K562 (cell line): ENCODE measurements around the gene RFX3. TPM values are rescaled to one million over a fixed set of nuclear protein-coding genes. Genes with fewer than 3 reads are reported as not detected.

Experiments
- ARID3B ChIP-seq: fragments of 250-450 bp; sonication (Bioruptor Pico); IDR thresholded peaks from 2 replicates; pipeline ENCODE4 v1.4.0; 2020; ENCODE audit warnings: borderline replicate concordance
- ARID4B ChIP-seq: sonication (generic); formaldehyde crosslinking; IDR thresholded peaks from 2 replicates; pipeline ENCODE4 v1.8.0; 2022; ENCODE audit warnings: mild to moderate bottlenecking, missing genetic modification reagents
- BRCA1 ChIP-seq, 2 experiments: fragments of 450-650 bp in 1 of 2; sonication (generic) in 1 of 2; formaldehyde crosslinking in 1 of 2; IDR thresholded peaks; 2 replicates each; pipeline versions ENCODE4 v1.5.0 to v1.6.1; 2017 to 2020; ENCODE audit warnings: mild to moderate bottlenecking in 1 of 2, missing genetic modification reagents in 1 of 2
- CC2D1A ChIP-seq: fragments of 450-650 bp; IDR thresholded peaks from 2 replicates; pipeline ENCODE4 v1.6.1; 2017; ENCODE audit warnings: mild to moderate bottlenecking
- CREB1 ChIP-seq, 2 experiments: sonication (generic) in 1 of 2; formaldehyde crosslinking in 1 of 2; IDR thresholded peaks; 2 replicates each; pipeline versions ENCODE4 v1.6.1 to v1.8.0; 2012 to 2022; ENCODE audit warnings: inconsistent platforms in 1 of 2, mild to moderate bottlenecking in 1 of 2, missing genetic modification reagents in 1 of 2, moderate library complexity in 1 of 2
- DMBX1 ChIP-seq: fragments of 250-450 bp; sonication (Bioruptor Pico); IDR thresholded peaks from 2 replicates; pipeline ENCODE4 v1.8.0; 2022; ENCODE audit warnings: inconsistent platforms, mild to moderate bottlenecking, moderate library complexity, borderline replicate concordance
- GABPA ChIP-seq: fragments of 200-800 bp; sonication (Bioruptor generic); conservative IDR thresholded peaks from 2 replicates; pipeline ENCODE4 v1.6.1; 2016; ENCODE audit warnings: low read depth, missing genetic modification characterization, missing compliant biosample characterization
- HNRNPLL ChIP-seq: fragments of 200-400 bp; formaldehyde crosslinking; IDR thresholded peaks from 2 replicates; pipeline ENCODE4 v1.6.1; 2017; ENCODE audit warnings: low read length, low read depth, mild to moderate bottlenecking; ENCODE audit not compliant: poor library complexity, severe bottlenecking
- KLF16 ChIP-seq: IDR thresholded peaks from 2 replicates; pipeline ENCODE4 v1.6.1; 2016; ENCODE audit warnings: antibody characterized with exemption
- MAX ChIP-seq: sonication (generic); formaldehyde crosslinking; IDR thresholded peaks from 2 replicates; pipeline ENCODE4 v1.9.0; 2022; ENCODE audit warnings: mild to moderate bottlenecking, missing genetic modification reagents
- RBFOX2 ChIP-seq: fragments of 200-400 bp; formaldehyde crosslinking; IDR thresholded peaks from 2 replicates; pipeline ENCODE4 v1.6.1; 2017; ENCODE audit warnings: low read depth, mild to moderate bottlenecking, low read length, moderate library complexity
- RFX7 ChIP-seq: fragments of 250-450 bp; sonication (Bioruptor Pico); IDR thresholded peaks from 2 replicates; pipeline ENCODE4 v1.5.1; 2021; ENCODE audit warnings: mild to moderate bottlenecking
- SRSF1 ChIP-seq: fragments of 200-400 bp; formaldehyde crosslinking; IDR thresholded peaks from 2 replicates; pipeline ENCODE4 v1.6.1; 2017; ENCODE audit warnings: mild to moderate bottlenecking, low read depth, low read length, moderate library complexity
- XRCC4 ChIP-seq: IDR thresholded peaks from one replicate; pipeline ENCODE4 v1.6.1; 2011; ENCODE audit not compliant: insufficient read depth, insufficient read length; ENCODE audit errors: extremely low read depth
- ZNF12 ChIP-seq: sonication (generic); formaldehyde crosslinking; IDR thresholded peaks from 2 replicates; pipeline ENCODE4 v1.4.0; 2020; ENCODE audit warnings: mild to moderate bottlenecking, missing genetic modification reagents
- ZNF212 ChIP-seq: fragments of 450-650 bp; formaldehyde crosslinking; IDR thresholded peaks from 2 replicates; pipeline ENCODE4 v1.4.0; 2020; ENCODE audit warnings: mild to moderate bottlenecking
- polyA plus RNA-seq, 8 experiments: library from polyadenylated mRNA; depleted of rRNA in 4 of 8; stranded (reverse) in 5 of 8; unstranded in 3 of 8; fragments of >200 nt; fragmentation: Nextera tagmentation in 2 of 8; fragmentation: Illumina TruSeq in 1 of 8; extraction: Ambion mirVana in 2 of 8; extraction: Trizol in 1 of 8; gene quantifications; 2 replicates each; pipeline versions ENCODE4 v1.2.1 to v1.2.3, GENCODE V29; 2011 to 2014; ENCODE audit warnings: inconsistent platforms in 1 of 8, missing spikeins in 1 of 8
- total RNA-seq, 7 experiments: library from RNA; depleted of rRNA in 6 of 7; stranded (reverse); fragments of >200 nt in 6 of 7; fragmentation: Illumina TruSeq in 2 of 7; extraction: Trizol in 2 of 7; gene quantifications; 2 replicates each; pipeline versions ENCODE4 v1.2.1 to v1.2.3, GENCODE V29; 2011 to 2021; ENCODE audit warnings: low replicate concordance in 1 of 7
- TF ChIP-seq, protein P1 (sequence below): fragments of 200-800 bp; sonication (Bioruptor generic); IDR thresholded peaks from 2 replicates; pipeline ENCODE4 v1.6.1; 2017; ENCODE audit warnings: missing genetic modification characterization, missing compliant biosample characterization
- TF ChIP-seq, protein P2 (sequence below): fragments of 450-650 bp; formaldehyde crosslinking; IDR thresholded peaks from 2 replicates; pipeline ENCODE4 v1.4.0; 2020; ENCODE audit warnings: mild to moderate bottlenecking, moderate library complexity

The RFX3 gene
- total and polyA plus RNA-seq, 9 of the 15 experiments (the other 6 are each of a cell fraction or from before 2014, with no cell fraction given) = 0.86 to 4.9 (median 2.0) TPM

- TF ChIP-seq BRCA1 (IDR thresholded peaks at IDR 0.05) (no peak), BRCA1 (CRISPR knock-in tag; IDR thresholded peaks at IDR 0.05) (no peak), DMBX1 (CRISPR knock-in tag) (no peak), ZNF12 (CRISPR knock-in tag) (no peak), HNRNPLL (no peak), RFX7 (CRISPR knock-in tag) (no peak), KLF16 (peak; percentile 78), ARID4B (CRISPR knock-in tag) (no peak), ARID3B (CRISPR knock-in tag) (no peak), SRSF1 (no peak), RBFOX2 (no peak), GABPA (no peak), MAX (CRISPR knock-in tag) (no peak), XRCC4 (no peak), CC2D1A (0 out of 2 replicates have a peak, but pooled peaks have one; percentile 39), CREB1 (IDR thresholded peaks at IDR 0.05) (no peak), CREB1 (CRISPR knock-in tag; IDR thresholded peaks at IDR 0.05) (no peak), ZNF212 (CRISPR knock-in tag) (no peak)
- TF ChIP-seq, protein P1, sequence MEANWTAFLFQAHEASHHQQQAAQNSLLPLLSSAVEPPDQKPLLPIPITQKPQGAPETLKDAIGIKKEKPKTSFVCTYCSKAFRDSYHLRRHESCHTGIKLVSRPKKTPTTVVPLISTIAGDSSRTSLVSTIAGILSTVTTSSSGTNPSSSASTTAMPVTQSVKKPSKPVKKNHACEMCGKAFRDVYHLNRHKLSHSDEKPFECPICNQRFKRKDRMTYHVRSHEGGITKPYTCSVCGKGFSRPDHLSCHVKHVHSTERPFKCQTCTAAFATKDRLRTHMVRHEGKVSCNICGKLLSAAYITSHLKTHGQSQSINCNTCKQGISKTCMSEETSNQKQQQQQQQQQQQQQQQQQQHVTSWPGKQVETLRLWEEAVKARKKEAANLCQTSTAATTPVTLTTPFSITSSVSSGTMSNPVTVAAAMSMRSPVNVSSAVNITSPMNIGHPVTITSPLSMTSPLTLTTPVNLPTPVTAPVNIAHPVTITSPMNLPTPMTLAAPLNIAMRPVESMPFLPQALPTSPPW = peak; percentile 49; the same call in 1 of the 2 replicates
- TF ChIP-seq, protein P2, sequence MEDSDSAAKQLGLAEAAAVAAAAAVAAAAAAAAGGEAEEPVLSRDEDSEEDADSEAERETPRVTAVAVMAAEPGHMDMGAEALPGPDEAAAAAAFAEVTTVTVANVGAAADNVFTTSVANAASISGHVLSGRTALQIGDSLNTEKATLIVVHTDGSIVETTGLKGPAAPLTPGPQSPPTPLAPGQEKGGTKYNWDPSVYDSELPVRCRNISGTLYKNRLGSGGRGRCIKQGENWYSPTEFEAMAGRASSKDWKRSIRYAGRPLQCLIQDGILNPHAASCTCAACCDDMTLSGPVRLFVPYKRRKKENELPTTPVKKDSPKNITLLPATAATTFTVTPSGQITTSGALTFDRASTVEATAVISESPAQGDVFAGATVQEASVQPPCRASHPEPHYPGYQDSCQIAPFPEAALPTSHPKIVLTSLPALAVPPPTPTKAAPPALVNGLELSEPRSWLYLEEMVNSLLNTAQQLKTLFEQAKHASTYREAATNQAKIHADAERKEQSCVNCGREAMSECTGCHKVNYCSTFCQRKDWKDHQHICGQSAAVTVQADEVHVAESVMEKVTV (CRISPR knock-in tag) = peak; percentile 71
Measured at GRCh38 chr9:3467593-3468219, 58.1 kb downstream of the RFX3 start (continued).
